H9 (cell line): ENCODE measurements around the gene WRAP53. TPM values are rescaled to one million over a fixed set of nuclear protein-coding genes. Genes with fewer than 3 reads are reported as not detected.
A peak's percentile ranks its signal among the peaks of the same experiment; 100 is the strongest.

Experiments
- DNase-seq: peaks from one replicate; pipeline ENCODE4 v3.0.0-alpha.2; 2017
- H2AFZ ChIP-seq: one replicate; pipeline ENCODE4 v1.6.1; 2013; ENCODE audit warnings: mild to moderate bottlenecking, low read length, control low read depth, moderate library complexity
- H2AK5ac ChIP-seq: 2 replicates; pipeline ENCODE4 v1.6.1; 2013; ENCODE audit warnings: low read length, control low read depth, mixed read lengths; ENCODE audit not compliant: insufficient read length
- H2BK120ac ChIP-seq: one replicate; pipeline ENCODE4 v1.6.1; 2013; ENCODE audit warnings: low read depth, mild to moderate bottlenecking, low read length, control low read depth, inconsistent platforms; ENCODE audit not compliant: poor library complexity, severe bottlenecking
- H2BK12ac ChIP-seq: 2 replicates; pipeline ENCODE4 v1.6.1; 2013; ENCODE audit warnings: low read length, control low read depth, mixed read lengths, low read depth; ENCODE audit not compliant: insufficient read length
- H2BK15ac ChIP-seq: 2 replicates; pipeline ENCODE4 v1.6.1; 2013; ENCODE audit warnings: low read depth, low read length, control low read depth
- H2BK20ac ChIP-seq: one replicate; pipeline ENCODE4 v1.6.1; 2013; ENCODE audit warnings: low read depth, mild to moderate bottlenecking, low read length, control low read depth, inconsistent platforms; ENCODE audit not compliant: poor library complexity, severe bottlenecking
- H2BK5ac ChIP-seq: 2 replicates; pipeline ENCODE4 v1.6.1; 2013; ENCODE audit warnings: low read length, control low read depth, mixed read lengths; ENCODE audit not compliant: insufficient read length
- H3K14ac ChIP-seq: 2 replicates; pipeline ENCODE4 v1.6.1; 2013; ENCODE audit warnings: low read length, control low read depth; ENCODE audit not compliant: insufficient read depth
- H3K18ac ChIP-seq: 2 replicates; pipeline ENCODE4 v1.6.1; 2013; ENCODE audit warnings: low read depth, mild to moderate bottlenecking, mixed read lengths, low read length, control low read depth; ENCODE audit not compliant: insufficient read length
- H3K23ac ChIP-seq: 2 replicates; pipeline ENCODE4 v1.6.1; 2013; ENCODE audit warnings: low read length, control low read depth, mixed read lengths, low read depth; ENCODE audit not compliant: insufficient read length
- H3K23me2 ChIP-seq: 2 replicates; pipeline ENCODE4 v1.6.1; 2013; ENCODE audit warnings: low read depth, mild to moderate bottlenecking, mixed read lengths, low read length, control low read depth; ENCODE audit not compliant: insufficient read length, poor library complexity, severe bottlenecking
- H3K27ac ChIP-seq: 2 replicates; pipeline ENCODE4 v1.5.1; 2013; ENCODE audit warnings: low read length, control low read depth, mixed read lengths, low read depth; ENCODE audit not compliant: insufficient read length
- H3K27me3 ChIP-seq: 2 replicates; pipeline ENCODE4 v1.6.1; 2013; ENCODE audit warnings: low read length, control low read depth, inconsistent platforms; ENCODE audit not compliant: insufficient read depth
- H3K4ac ChIP-seq: 2 replicates; pipeline ENCODE4 v1.6.1; 2013; ENCODE audit warnings: low read depth, mild to moderate bottlenecking, control low read depth, inconsistent platforms, low read length, moderate library complexity
- H3K4me1 ChIP-seq: 2 replicates; pipeline ENCODE4 v1.6.1; 2013; ENCODE audit warnings: low read length, control low read depth, inconsistent platforms; ENCODE audit not compliant: insufficient read depth
- H3K4me2 ChIP-seq: 2 replicates; pipeline ENCODE4 v1.6.1; 2013; ENCODE audit warnings: low read length, control low read depth, mixed read lengths; ENCODE audit not compliant: insufficient read length, insufficient read depth
- H3K56ac ChIP-seq: 2 replicates; pipeline ENCODE4 v1.6.1; 2013; ENCODE audit warnings: low read depth, mild to moderate bottlenecking, mixed read lengths, low read length, control low read depth; ENCODE audit not compliant: insufficient read length
- H3K79me1 ChIP-seq: 2 replicates; pipeline ENCODE4 v1.6.1; 2013; ENCODE audit warnings: low read depth, mild to moderate bottlenecking, moderate library complexity, low read length, control low read depth, inconsistent platforms; ENCODE audit not compliant: insufficient read depth, poor library complexity, severe bottlenecking
- H3K79me2 ChIP-seq: 2 replicates; pipeline ENCODE4 v1.6.1; 2013; ENCODE audit warnings: low read length, control low read depth, inconsistent platforms; ENCODE audit not compliant: insufficient read depth
- H3K9ac ChIP-seq: 2 replicates; pipeline ENCODE4 v1.6.1; 2013; ENCODE audit warnings: low read length, control low read depth, mixed read lengths; ENCODE audit not compliant: insufficient read length; ENCODE audit errors: extremely low read depth
- H3K9me3 ChIP-seq: one replicate; pipeline ENCODE4 v1.6.1; 2013; ENCODE audit warnings: low read depth, low read length, inconsistent platforms; ENCODE audit not compliant: control insufficient read depth
- H3T11ph ChIP-seq: one replicate; pipeline ENCODE4 v1.6.1; 2013; ENCODE audit warnings: mild to moderate bottlenecking, low read length, control low read depth, inconsistent platforms
- H4K20me1 ChIP-seq: one replicate; pipeline ENCODE4 v1.6.1; 2013; ENCODE audit not compliant: control insufficient read depth, insufficient read length, insufficient read depth
- H4K5ac ChIP-seq: 2 replicates; pipeline ENCODE4 v1.6.1; 2013; ENCODE audit warnings: low read depth, mild to moderate bottlenecking, mixed read lengths, low read length, control low read depth; ENCODE audit not compliant: insufficient read length
- H4K8ac ChIP-seq: replicated peaks from 2 replicates; pipeline ENCODE4 v1.6.1; 2013; ENCODE audit warnings: low read length, control low read depth, mixed read lengths, low read depth; ENCODE audit not compliant: insufficient read length
- H4K91ac ChIP-seq: 2 replicates; pipeline ENCODE4 v1.6.1; 2013; ENCODE audit warnings: low read depth, mild to moderate bottlenecking, moderate library complexity, mixed read lengths, low read length, control low read depth; ENCODE audit not compliant: insufficient read length
- H3K27ac Mint-ChIP-seq, 3 experiments: 2 replicates in 2 of 3; 3 replicates in 1 of 3; pipeline ENCODE4 v1.8.0; 2020 to 2021; ENCODE audit warnings: mixed read lengths in 3 of 3, mild to moderate bottlenecking in 1 of 3, moderate library complexity in 1 of 3
- H3K27me3 Mint-ChIP-seq: 2 replicates; pipeline ENCODE4 v1.8.0; 2021; ENCODE audit warnings: low read depth, mild to moderate bottlenecking, moderate library complexity, mixed read lengths
- H3K36me3 Mint-ChIP-seq, 3 experiments: 2 replicates in 2 of 3; 3 replicates in 1 of 3; pipeline ENCODE4 v1.8.0; 2020 to 2021; ENCODE audit warnings: low read depth in 3 of 3, mixed read lengths in 3 of 3; ENCODE audit not compliant: insufficient read depth in 1 of 3
- H3K4me1 Mint-ChIP-seq, 2 experiments: 2 replicates each; pipeline ENCODE4 v1.8.0; 2020; ENCODE audit warnings: mixed read lengths in 2 of 2
- H3K4me3 Mint-ChIP-seq, 2 experiments: 2 replicates in 1 of 2; 3 replicates in 1 of 2; pipeline ENCODE4 v1.8.0; 2020 to 2021; ENCODE audit warnings: mild to moderate bottlenecking in 2 of 2, mixed read lengths in 2 of 2, moderate library complexity in 1 of 2
- H3K9me3 Mint-ChIP-seq, 2 experiments: 2 replicates in 1 of 2; 3 replicates in 1 of 2; pipeline ENCODE4 v1.8.0; 2020; ENCODE audit warnings: mild to moderate bottlenecking in 2 of 2, mixed read lengths in 2 of 2, moderate library complexity in 1 of 2
- CTCF ChIP-seq: fragments of 200-600 bp; sonication (generic); conservative IDR thresholded peaks from 3 replicates; pipeline ENCODE4 v1.8.0; 2021; ENCODE audit warnings: antibody characterized with exemption, mild to moderate bottlenecking
- WGBS: extraction: QIAGEN DNeasy Blood & Tissue Kit; methylation state at CpG from one replicate; pipeline ENCODE4 v1.1.7; 2013; ENCODE audit warnings: missing lambda C conversion rate, low lambda C conversion rate, mixed read lengths; ENCODE audit not compliant: insufficient read length; ENCODE audit errors: extremely low coverage; 5-methylcytosine and 5-hydroxymethylcytosine counted together
- total RNA-seq: library from RNA; stranded (reverse); gene quantifications from 2 replicates; pipeline ENCODE4 v1.2.1, GENCODE V29; 2021

WRAP53 gene
- total RNA-seq, 1 experiment from 2014 or later: 27.0 TPM

- Histone ChIP-seq H4K8ac (no peak overlapping the region), H2BK5ac (no peak overlapping the region), H4K91ac (no peak overlapping the region), H3K23me2 (peaks cover 18% of the 10 kb centered on the region), H3K4ac (no peak overlapping the region), H3K27me3 (no peaks in the 10 kb centered on the region; the same call in 1 of the 2 replicates), H2BK20ac (no peak overlapping the region), H2AK5ac (no peak overlapping the region), H3K79me1 (no peaks in the 10 kb centered on the region), H3K79me2 (no peaks in the 10 kb centered on the region), H3K27ac (no peak overlapping the region), H3T11ph (no peak overlapping the region), H3K56ac (no peak overlapping the region), H2AFZ (no peak overlapping the region), H2BK12ac (no peak overlapping the region), H3K4me2 (peak overlapping the region; percentile 80), H4K5ac (no peak overlapping the region), H3K9ac (no peak overlapping the region), H3K4me1 (peaks cover 3% of the 10 kb centered on the region), H4K20me1 (no peaks in the 10 kb centered on the region), H3K18ac (no peak overlapping the region), H3K9me3 (no peaks in the 10 kb centered on the region), H2BK120ac (no peak overlapping the region), H2BK15ac (no peak overlapping the region), H3K14ac (no peak overlapping the region), H3K23ac (no peak overlapping the region)
- Mint-ChIP-seq H3K27me3 (peaks cover 36% of the 10 kb centered on the region), H3K4me3 (peak overlapping the region; percentile 75 to 87; a peak in 4 of 5 replicates), H3K27ac (no peak overlapping the region), H3K36me3 (peaks cover 2 to 12% (median 4%) of the 10 kb centered on the region in 3 experiments), H3K4me1 (peaks cover 37 to 45% of the 10 kb centered on the region in 2 experiments), H3K9me3 (no peaks in the 10 kb centered on the region)
- WGBS: no CpG with 5 or more reads among the region's 3 CpGs
- TF ChIP-seq CTCF: no peak
- DNase-seq: no peak
Observed at GRCh38 chr17:7706631-7707354, 18.5 kb downstream of the WRAP53 start.
